NCI-H524 treated with DMSO at 0.1 percent for 48 hours (cell line): ENCODE results near the gene HSPA1A.
"Not testable (repeated sequence)": the region's sequence is repeated elsewhere in the genome, so short reads cannot be mapped to it uniquely, and the experiment has no call there.

Source experiments
- DNase-seq: peaks from one replicate; lab custom pipeline; 2025; lab: John Stamatoyannopoulos, UW

HSPA1A gene

GRCh38 chr6:31811645-31812044 is 3.7 kb upstream of the HSPA1A start:
- no peak for DNase-seq

GRCh38 chr6:31813465-31813849 is 1.9 kb upstream of the HSPA1A start:
- DNase-seq = no peak

GRCh38 chr6:31814677-31815024 is 692 bp upstream of the HSPA1A start:
- peak; percentile 28 for DNase-seq

- not testable (repeated sequence) for DNase-seq
Observed at GRCh38 chr6:31817133-31817928, 2.0 kb downstream of the HSPA1A start.

- not testable (repeated sequence) for DNase-seq
Observed at GRCh38 chr6:31817929-31818511, 2.7 kb downstream of the HSPA1A start.

GRCh38 chr6:31819871-31820299 is 4.5 kb downstream of the HSPA1A start:
- no peak for DNase-seq

- not testable (repeated sequence) for DNase-seq
Observed at GRCh38 chr6:31820399-31820798, 5.1 kb downstream of the HSPA1A start.

GRCh38 chr6:31821301-31822035 is 6.1 kb downstream of the HSPA1A start:
- DNase-seq = no peak

- DNase-seq = no peak
Observed at GRCh38 chr6:31822036-31822821, 6.9 kb downstream of the HSPA1A start.

- not testable (repeated sequence) for DNase-seq
Observed at GRCh38 chr6:31823592-31824196, 8.4 kb downstream of the HSPA1A start.

GRCh38 chr6:31825553-31825952 is 10.2 kb downstream of the HSPA1A start:
- DNase-seq = no peak

- DNase-seq = no peak
Observed at GRCh38 chr6:31826793-31827285, 11.5 kb downstream of the HSPA1A start.

GRCh38 chr6:31827286-31828079 is 12.1 kb downstream of the HSPA1A start, which contains the start of gene HSPA1B:
HSPA1B (plus strand) TSS chr6:31827738; CDS start chr6:31827951, 213 bp downstream.
- DNase-seq = peak; percentile 99

- DNase-seq = no peak
Observed at GRCh38 chr6:31829633-31830283, 14.4 kb downstream of the HSPA1A start.

GRCh38 chr6:31830886-31831335 is 15.6 kb downstream of the HSPA1A start:
- no peak for DNase-seq

GRCh38 chr6:31831350-31832215 is 16.2 kb downstream of the HSPA1A start:
- no peak for DNase-seq

- DNase-seq = peak; percentile 53
Observed at GRCh38 chr6:31834367-31835250, 19.3 kb downstream of the HSPA1A start.

- DNase-seq = no peak
Observed at GRCh38 chr6:31836047-31836473, 20.7 kb downstream of the HSPA1A start.
